Liver (tissue), 9 donors: ENCODE measurements around the gene DIAPH3. TPM values are rescaled to one million over a fixed set of nuclear protein-coding genes. Genes with fewer than 3 reads are reported as not detected.

ENCODE experiments used
- DNase-seq: peaks from one replicate; pipeline ENCODE4 v3.0.0-alpha.2; 2017; ENCODE audit warnings: low spot score
- H3K27ac ChIP-seq, 2 donors: one replicate each; pipeline ENCODE4 v1.7.0; 2013; ENCODE audit warnings: inconsistent platforms in 2 of 2, low read length in 2 of 2, control low read depth in 1 of 2, low read depth in 1 of 2, mild to moderate bottlenecking in 1 of 2
- H3K27me3 ChIP-seq, 4 donors: one replicate each; pipeline versions ENCODE4 v1.6.1 to v1.7.0; 2013; ENCODE audit warnings: low read length in 3 of 4, inconsistent platforms in 1 of 4, mild to moderate bottlenecking in 1 of 4, moderate library complexity in 1 of 4; ENCODE audit not compliant: control insufficient read depth in 4 of 4, insufficient read depth in 4 of 4
- H3K36me3 ChIP-seq, 4 donors: one replicate each; pipeline versions ENCODE4 v1.6.1 to v1.7.0; 2013; ENCODE audit warnings: low read length in 3 of 4, mild to moderate bottlenecking in 3 of 4, low read depth in 1 of 4, moderate library complexity in 1 of 4; ENCODE audit not compliant: control insufficient read depth in 4 of 4, insufficient read depth in 3 of 4
- H3K4me1 ChIP-seq, 4 donors: one replicate each; pipeline versions ENCODE4 v1.6.1 to v1.7.0; 2013; ENCODE audit warnings: low read length in 3 of 4, mild to moderate bottlenecking in 3 of 4, moderate library complexity in 1 of 4; ENCODE audit not compliant: control insufficient read depth in 4 of 4, insufficient read depth in 4 of 4
- H3K4me3 ChIP-seq, 3 donors: one replicate each; pipeline versions ENCODE4 v1.6.1 to v1.7.0; 2013; ENCODE audit warnings: low read length in 3 of 3, control low read depth in 1 of 3, low read depth in 1 of 3, mild to moderate bottlenecking in 1 of 3
- H3K9ac ChIP-seq, 2 donors: one replicate each; pipeline ENCODE4 v1.7.0; 2013; ENCODE audit warnings: low read length in 2 of 2, mild to moderate bottlenecking in 2 of 2, moderate library complexity in 2 of 2, control low read depth in 1 of 2, low read depth in 1 of 2
- H3K9me3 ChIP-seq, 4 donors: one replicate each; pipeline versions ENCODE4 v1.6.1 to v1.7.0; 2013; ENCODE audit warnings: low read length in 3 of 4; ENCODE audit not compliant: control insufficient read depth in 4 of 4
- ATF3 ChIP-seq: IDR thresholded peaks from 2 replicates; pipeline ENCODE4 v1.6.1; 2016; ENCODE audit warnings: antibody characterized with exemption
- CTCF ChIP-seq: fragments of 150-350 bp; IDR thresholded peaks from 2 replicates; pipeline ENCODE4 v1.5.1; 2017; ENCODE audit warnings: improper control_type of control experiment, low read depth, low read length; ENCODE audit not compliant: missing input control
- EGR1 ChIP-seq, 2 donors: IDR thresholded peaks; 2 replicates each; pipeline ENCODE4 v1.6.1; 2016 to 2018; ENCODE audit warnings: antibody characterized with exemption in 2 of 2, low read depth in 2 of 2
- FOXA1 ChIP-seq: IDR thresholded peaks from 2 replicates; pipeline ENCODE4 v1.6.1; 2016; ENCODE audit warnings: antibody characterized with exemption
- FOXA2 ChIP-seq: IDR thresholded peaks from 2 replicates; pipeline ENCODE4 v1.6.1; 2016; ENCODE audit warnings: antibody characterized with exemption
- GABPA ChIP-seq, 2 donors: IDR thresholded peaks in 1 of 2; conservative IDR thresholded peaks in 1 of 2; 2 replicates each; pipeline ENCODE4 v1.6.1; 2016; ENCODE audit warnings: antibody characterized with exemption in 2 of 2, mild to moderate bottlenecking in 1 of 2, moderate library complexity in 1 of 2
- HNF4A ChIP-seq, 2 donors: conservative IDR thresholded peaks; 2 replicates each; pipeline ENCODE4 v1.6.1; 2016; ENCODE audit warnings: antibody characterized with exemption in 2 of 2, mild to moderate bottlenecking in 2 of 2
- HNF4G ChIP-seq: IDR thresholded peaks from 2 replicates; pipeline ENCODE4 v1.6.1; 2016; ENCODE audit warnings: antibody characterized with exemption
- JUND ChIP-seq, 2 donors: IDR thresholded peaks; 2 replicates each; pipeline ENCODE4 v1.6.1; 2016; ENCODE audit warnings: antibody characterized with exemption in 2 of 2
- MAX ChIP-seq: IDR thresholded peaks from 2 replicates; pipeline ENCODE4 v1.6.1; 2016; ENCODE audit warnings: antibody characterized with exemption
- NR2F2 ChIP-seq: IDR thresholded peaks from 2 replicates; pipeline ENCODE4 v1.6.1; 2016; ENCODE audit warnings: antibody characterized with exemption
- RAD21 ChIP-seq, 2 donors: IDR thresholded peaks; 2 replicates each; pipeline ENCODE4 v1.6.1; 2016; ENCODE audit warnings: antibody characterized with exemption in 2 of 2, mild to moderate bottlenecking in 2 of 2
- RXRA ChIP-seq, 2 donors: IDR thresholded peaks; 2 replicates each; pipeline ENCODE4 v1.6.1; 2017 to 2018; ENCODE audit warnings: antibody characterized with exemption in 2 of 2, mild to moderate bottlenecking in 1 of 2
- SP1 ChIP-seq: IDR thresholded peaks from 2 replicates; pipeline ENCODE4 v1.6.1; 2018; ENCODE audit warnings: antibody characterized with exemption, mild to moderate bottlenecking
- TAF1 ChIP-seq: conservative IDR thresholded peaks from 2 replicates; pipeline ENCODE4 v1.6.1; 2016; ENCODE audit warnings: antibody characterized with exemption, mild to moderate bottlenecking
- ZBTB33 ChIP-seq: IDR thresholded peaks from 2 replicates; pipeline ENCODE4 v1.6.1; 2016; ENCODE audit warnings: antibody characterized with exemption
- WGBS: extraction: QIAGEN DNeasy Blood & Tissue Kit; methylation state at CpG from one replicate; pipeline ENCODE4 v1.1.7; 2013; 5-methylcytosine and 5-hydroxymethylcytosine counted together
- polyA plus RNA-seq, 2 donors: library from polyadenylated mRNA; stranded (reverse) in 1 of 2; unstranded in 1 of 2; fragments of 200-250 nt in 1 of 2; fragments of >200 nt in 1 of 2; fragmentation: Nextera tagmentation in 1 of 2; extraction: Ambion mirVana in 1 of 2; gene quantifications; one replicate each; pipeline versions ENCODE4 v1.2.1 to v1.2.3, GENCODE V29; 2013 to 2015
- total RNA-seq, 2 donors: library from RNA; depleted of rRNA; stranded (reverse); fragments of >200 nt; gene quantifications; one replicate each; pipeline ENCODE4 v1.2.3, GENCODE V29; 2014
- TF ChIP-seq, protein P1 (sequence below): IDR thresholded peaks from 2 replicates; pipeline ENCODE4 v1.6.1; 2016; ENCODE audit warnings: antibody characterized with exemption, mild to moderate bottlenecking
- donor health status: healthy.
- donor health status: healthy.
- donor health status: healthy.
- donor health status: healthy.
- donor health status: healthy.

The DIAPH3 gene
- total and polyA plus RNA-seq, 4 donors, result 0.08 to 11.1 (median 0.27) TPM

- TF ChIP-seq NR2F2, result no peak
- TF ChIP-seq GABPA (IDR thresholded peaks at IDR 0.05 in 1 of 2, conservative IDR thresholded peaks at IDR 0.05 in 1 of 2), result no peak
- TF ChIP-seq RAD21 (IDR thresholded peaks at IDR 0.05), result no peak
- TF ChIP-seq TAF1, result no peak
- TF ChIP-seq FOXA1, result no peak
- no peak for TF ChIP-seq ATF3
- TF ChIP-seq CTCF, result no peak
- no peak for TF ChIP-seq RXRA (IDR thresholded peaks at IDR 0.05)
- no peak for TF ChIP-seq HNF4A (conservative IDR thresholded peaks at IDR 0.05)
- TF ChIP-seq FOXA2, result no peak
- no peak for TF ChIP-seq MAX
- DNase-seq, result no peak
Observed at GRCh38 chr13:59893266-59893665, 270.5 kb downstream of the DIAPH3 start.

DNA sequence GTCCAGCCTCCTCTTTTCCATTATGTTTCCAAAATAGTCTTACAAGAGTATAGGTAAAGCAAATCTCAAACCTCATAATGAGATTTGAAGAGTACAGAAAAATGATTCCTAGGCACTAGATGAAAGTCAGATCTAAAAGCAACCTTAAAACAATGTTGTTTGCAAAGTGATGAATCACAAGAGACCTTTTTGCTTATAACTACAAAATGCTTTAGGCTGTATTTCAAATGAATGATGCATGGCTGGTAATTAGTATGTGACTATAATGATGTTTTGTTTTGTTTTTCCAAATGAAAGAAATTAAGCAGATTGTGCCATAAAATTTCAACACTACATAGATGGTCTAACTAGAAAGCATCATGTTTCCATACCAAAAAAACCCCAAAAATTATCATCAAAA is 272.7 kb downstream of the DIAPH3 start:
- Histone ChIP-seq H3K9me3 (no peaks in the 10 kb centered on the region), H3K27me3 (peaks cover 0 to 2% (median 0%) of the 10 kb centered on the region in 4 donors), H3K27ac (no peak overlapping the region), H3K9ac (no peak overlapping the region), H3K4me3 (no peak overlapping the region), H3K36me3 (no peaks in the 10 kb centered on the region), H3K4me1 (no peaks in the 10 kb centered on the region)
- no peak for DNase-seq
- TF ChIP-seq ATF3, result no peak

More at GRCh38 chr13:59893266-59893665, 270.5 kb downstream of the DIAPH3 start:
- Histone ChIP-seq H3K27ac (no peak overlapping the region), H3K9me3 (no peaks in the 10 kb centered on the region), H3K9ac (no peak overlapping the region), H3K27me3 (peaks cover 0 to 2% (median 0%) of the 10 kb centered on the region in 4 donors), H3K4me1 (no peaks in the 10 kb centered on the region), H3K36me3 (no peaks in the 10 kb centered on the region), H3K4me3 (no peak overlapping the region)
- WGBS, result 98% methylated on average over 1 of the region's 1 CpG

GRCh38 chr13:59890054-59890453 is 273.7 kb downstream of the DIAPH3 start:
- no peak for DNase-seq
- Histone ChIP-seq H3K9me3 (no peaks in the 10 kb centered on the region), H3K27ac (no peak overlapping the region), H3K9ac (no peak overlapping the region), H3K4me3 (no peak overlapping the region), H3K4me1 (no peaks in the 10 kb centered on the region), H3K36me3 (no peaks in the 10 kb centered on the region), H3K27me3 (peaks cover 0 to 2% (median 0%) of the 10 kb centered on the region in 4 donors)
- WGBS, result 76% methylated on average over 1 of the region's 1 CpG
- TF ChIP-seq GABPA (IDR thresholded peaks at IDR 0.05 in 1 of 2, conservative IDR thresholded peaks at IDR 0.05 in 1 of 2) (no peak), ZBTB33 (no peak), RAD21 (IDR thresholded peaks at IDR 0.05) (no peak), EGR1 (IDR thresholded peaks at IDR 0.05; ENCODE audit: low read depth in 2 of 2) (no peak), HNF4G (no peak), HNF4A (conservative IDR thresholded peaks at IDR 0.05) (no peak), RXRA (IDR thresholded peaks at IDR 0.05) (no peak), JUND (IDR thresholded peaks at IDR 0.05) (no peak), SP1 (no peak)
- TF ChIP-seq, protein P1, sequence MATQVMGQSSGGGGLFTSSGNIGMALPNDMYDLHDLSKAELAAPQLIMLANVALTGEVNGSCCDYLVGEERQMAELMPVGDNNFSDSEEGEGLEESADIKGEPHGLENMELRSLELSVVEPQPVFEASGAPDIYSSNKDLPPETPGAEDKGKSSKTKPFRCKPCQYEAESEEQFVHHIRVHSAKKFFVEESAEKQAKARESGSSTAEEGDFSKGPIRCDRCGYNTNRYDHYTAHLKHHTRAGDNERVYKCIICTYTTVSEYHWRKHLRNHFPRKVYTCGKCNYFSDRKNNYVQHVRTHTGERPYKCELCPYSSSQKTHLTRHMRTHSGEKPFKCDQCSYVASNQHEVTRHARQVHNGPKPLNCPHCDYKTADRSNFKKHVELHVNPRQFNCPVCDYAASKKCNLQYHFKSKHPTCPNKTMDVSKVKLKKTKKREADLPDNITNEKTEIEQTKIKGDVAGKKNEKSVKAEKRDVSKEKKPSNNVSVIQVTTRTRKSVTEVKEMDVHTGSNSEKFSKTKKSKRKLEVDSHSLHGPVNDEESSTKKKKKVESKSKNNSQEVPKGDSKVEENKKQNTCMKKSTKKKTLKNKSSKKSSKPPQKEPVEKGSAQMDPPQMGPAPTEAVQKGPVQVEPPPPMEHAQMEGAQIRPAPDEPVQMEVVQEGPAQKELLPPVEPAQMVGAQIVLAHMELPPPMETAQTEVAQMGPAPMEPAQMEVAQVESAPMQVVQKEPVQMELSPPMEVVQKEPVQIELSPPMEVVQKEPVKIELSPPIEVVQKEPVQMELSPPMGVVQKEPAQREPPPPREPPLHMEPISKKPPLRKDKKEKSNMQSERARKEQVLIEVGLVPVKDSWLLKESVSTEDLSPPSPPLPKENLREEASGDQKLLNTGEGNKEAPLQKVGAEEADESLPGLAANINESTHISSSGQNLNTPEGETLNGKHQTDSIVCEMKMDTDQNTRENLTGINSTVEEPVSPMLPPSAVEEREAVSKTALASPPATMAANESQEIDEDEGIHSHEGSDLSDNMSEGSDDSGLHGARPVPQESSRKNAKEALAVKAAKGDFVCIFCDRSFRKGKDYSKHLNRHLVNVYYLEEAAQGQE, result no peak
